K562 (cell line): ENCODE data around the gene AMBRA1. TPM values are rescaled to one million over a fixed set of nuclear protein-coding genes. Genes with fewer than 3 reads are reported as not detected.

Experiments used
- BRCA1 ChIP-seq, 2 experiments: fragments of 450-650 bp in 1 of 2; sonication (generic) in 1 of 2; formaldehyde crosslinking in 1 of 2; IDR thresholded peaks; 2 replicates each; pipeline versions ENCODE4 v1.5.0 to v1.6.1; 2017 to 2020; ENCODE audit warnings: mild to moderate bottlenecking in 1 of 2, missing genetic modification reagents in 1 of 2
- CHAMP1 ChIP-seq: fragments of 450-650 bp; IDR thresholded peaks from 2 replicates; pipeline ENCODE4 v1.6.1; 2016; ENCODE audit warnings: mild to moderate bottlenecking
- COPS2 ChIP-seq: fragments of 450-650 bp; conservative IDR thresholded peaks from 2 replicates; pipeline ENCODE4 v1.6.1; 2016; ENCODE audit warnings: mild to moderate bottlenecking, moderate library complexity
- CREB3 ChIP-seq: fragments of 450-650 bp; conservative IDR thresholded peaks from 2 replicates; pipeline ENCODE4 v1.6.1; 2016; ENCODE audit warnings: missing genetic modification characterization, low read depth, mild to moderate bottlenecking, missing compliant biosample characterization, moderate library complexity
- CTCF ChIP-seq, 3 experiments: IDR thresholded peaks in 2 of 3; conservative IDR thresholded peaks in 1 of 3; 2 replicates each; pipeline ENCODE4 v1.5.1; 2011 to 2012; ENCODE audit warnings: low read length in 3 of 3, mild to moderate bottlenecking in 3 of 3, control low read depth in 2 of 3, improper control_type of control experiment in 1 of 3, inconsistent platforms in 1 of 3, low read depth in 1 of 3, mixed read lengths in 1 of 3, moderate library complexity in 1 of 3; ENCODE audit not compliant: insufficient read depth in 2 of 3
- CXXC5 ChIP-seq: fragments of 250-450 bp; sonication (Bioruptor Pico); IDR thresholded peaks from 2 replicates; pipeline ENCODE4 v1.8.0; 2022; ENCODE audit warnings: inconsistent platforms, mild to moderate bottlenecking, moderate library complexity
- DPF2 ChIP-seq: fragments of 450-650 bp; IDR thresholded peaks from 2 replicates; pipeline ENCODE4 v1.6.1; 2016
- E2F3 ChIP-seq: fragments of 250-450 bp; sonication (Bioruptor Pico); IDR thresholded peaks from 2 replicates; pipeline ENCODE4 v1.4.0; 2020; ENCODE audit warnings: mild to moderate bottlenecking
- ELF4 ChIP-seq: fragments of 450-650 bp; formaldehyde crosslinking; IDR thresholded peaks from 2 replicates; pipeline ENCODE4 v1.4.0; 2022; ENCODE audit warnings: missing genetic modification characterization
- EP400 ChIP-seq: fragments of 450-650 bp; IDR thresholded peaks from 2 replicates; pipeline ENCODE4 v1.6.1; 2017; ENCODE audit warnings: antibody characterized with exemption, mild to moderate bottlenecking, moderate library complexity
- ID3 ChIP-seq, 2 experiments: fragments of 250-450 bp in 1 of 2; fragments of 450-650 bp in 1 of 2; sonication (Bioruptor Pico) in 1 of 2; IDR thresholded peaks; 2 replicates each; pipeline versions ENCODE4 v1.6.1 to v1.8.0; 2016 to 2021; ENCODE audit warnings: mild to moderate bottlenecking in 2 of 2, moderate library complexity in 2 of 2, missing compliant biosample characterization in 1 of 2, missing genetic modification characterization in 1 of 2
- MECOM ChIP-seq: fragments of 250-450 bp; sonication (Bioruptor Pico); IDR thresholded peaks from 2 replicates; pipeline ENCODE4 v1.8.0; 2022; ENCODE audit warnings: inconsistent platforms
- MEF2A ChIP-seq: IDR thresholded peaks from 2 replicates; pipeline ENCODE4 v1.6.1; 2011; ENCODE audit warnings: low read depth, mild to moderate bottlenecking, low read length, moderate library complexity; ENCODE audit not compliant: control insufficient read depth
- MNT ChIP-seq, 2 experiments: fragments of 450-650 bp; conservative IDR thresholded peaks; 2 replicates each; pipeline ENCODE4 v1.6.1; 2017; ENCODE audit warnings: mild to moderate bottlenecking in 2 of 2, moderate library complexity in 2 of 2
- RB1 ChIP-seq: fragments of 450-650 bp; IDR thresholded peaks from 2 replicates; pipeline ENCODE4 v1.6.1; 2017; ENCODE audit warnings: low read depth, mild to moderate bottlenecking
- SAP30 ChIP-seq: fragments of 200-600 bp; sonication (generic); IDR thresholded peaks from 2 replicates; pipeline ENCODE4 v1.6.1; 2012; ENCODE audit warnings: borderline replicate concordance, low read depth, mild to moderate bottlenecking, moderate library complexity, low read length, control low read depth, inconsistent platforms; ENCODE audit not compliant: insufficient read depth, poor library complexity, severe bottlenecking
- SMARCA4 ChIP-seq: fragments of 450-650 bp; IDR thresholded peaks from 2 replicates; pipeline ENCODE4 v1.6.1; 2016
- SRSF7 ChIP-seq: fragments of 200-400 bp; formaldehyde crosslinking; optimal IDR thresholded peaks from 2 replicates; pipeline ENCODE3; 2017; ENCODE audit warnings: mild to moderate bottlenecking, low read depth, low read length
- TCF3 ChIP-seq: sonication (generic); formaldehyde crosslinking; IDR thresholded peaks from 2 replicates; pipeline ENCODE4 v1.4.0; 2020; ENCODE audit warnings: mild to moderate bottlenecking, missing genetic modification reagents
- ZFX ChIP-seq: sonication (generic); formaldehyde crosslinking; IDR thresholded peaks from 2 replicates; pipeline ENCODE4 v1.8.0; 2022; ENCODE audit warnings: mild to moderate bottlenecking, missing genetic modification reagents, moderate library complexity
- ZNF121 ChIP-seq: sonication (generic); formaldehyde crosslinking; conservative IDR thresholded peaks from 2 replicates; pipeline ENCODE4 v1.8.0; 2022; ENCODE audit warnings: missing genetic modification reagents
- ZNF174 ChIP-seq: fragments of 250-450 bp; sonication (Bioruptor Pico); IDR thresholded peaks from 2 replicates; pipeline ENCODE4 v1.4.0; 2020; ENCODE audit warnings: mild to moderate bottlenecking
- polyA plus RNA-seq, 8 experiments: library from polyadenylated mRNA; depleted of rRNA in 4 of 8; stranded (reverse) in 5 of 8; unstranded in 3 of 8; fragments of >200 nt; fragmentation: Nextera tagmentation in 2 of 8; fragmentation: Illumina TruSeq in 1 of 8; extraction: Ambion mirVana in 2 of 8; extraction: Trizol in 1 of 8; gene quantifications; 2 replicates each; pipeline versions ENCODE4 v1.2.1 to v1.2.3, GENCODE V29; 2011 to 2014; ENCODE audit warnings: inconsistent platforms in 1 of 8, missing spikeins in 1 of 8
- total RNA-seq, 7 experiments: library from RNA; depleted of rRNA in 6 of 7; stranded (reverse); fragments of >200 nt in 6 of 7; fragmentation: Illumina TruSeq in 2 of 7; extraction: Trizol in 2 of 7; gene quantifications; 2 replicates each; pipeline versions ENCODE4 v1.2.1 to v1.2.3, GENCODE V29; 2011 to 2021; ENCODE audit warnings: low replicate concordance in 1 of 7

AMBRA1 gene
- total and polyA plus RNA-seq, 9 of the 15 experiments (the other 6 are each of a cell fraction or from before 2014, with no cell fraction given) = 0.15 to 24.5 (median 13.0) TPM

- TF ChIP-seq CREB3 (tag) = 0 out of 2 replicates have a peak, but pooled peaks have one; percentile 28
- no peak for TF ChIP-seq CHAMP1
- no peak for TF ChIP-seq ID3 (CRISPR knock-in tag; IDR thresholded peaks at IDR 0.05)
- TF ChIP-seq ID3 (tag; IDR thresholded peaks at IDR 0.05) = no peak
- no peak for TF ChIP-seq ZFX (CRISPR knock-in tag)
- TF ChIP-seq SAP30 = no peak
- 0 out of 2 replicates have a peak, but pooled peaks have one; percentile 23 for TF ChIP-seq MECOM
- peak; percentile 81 to 86 for TF ChIP-seq MNT (conservative IDR thresholded peaks at IDR 0.05)
- peak; percentile 63 for TF ChIP-seq DPF2
- TF ChIP-seq CTCF (IDR thresholded peaks at IDR 0.05 in 2 of 3, conservative IDR thresholded peaks at IDR 0.05 in 1 of 3; ENCODE audit: insufficient read depth in 2 of 3, low read depth in 1 of 3, low read length in 3 of 3) = no peak
- TF ChIP-seq SMARCA4 = peak; percentile 53
- TF ChIP-seq ZNF174 (CRISPR knock-in tag) = no peak
- peak; percentile 76 for TF ChIP-seq EP400
- no peak for TF ChIP-seq BRCA1 (IDR thresholded peaks at IDR 0.05)
- TF ChIP-seq BRCA1 (CRISPR knock-in tag; IDR thresholded peaks at IDR 0.05) = no peak
- TF ChIP-seq E2F3 (CRISPR knock-in tag) = no peak
- TF ChIP-seq MEF2A = no peak
- TF ChIP-seq CXXC5 = peak; percentile 65
- no peak for TF ChIP-seq SRSF7
- TF ChIP-seq TCF3 (CRISPR knock-in tag) = peak; percentile 27; the same call in 1 of the 2 replicates
- TF ChIP-seq COPS2 = no peak
- no peak; the same call in 1 of the 2 replicates for TF ChIP-seq RB1
- TF ChIP-seq ELF4 = no peak
- TF ChIP-seq ZNF121 (CRISPR knock-in tag) = no peak
Measured at GRCh38 chr11:46557684-46558151, 36.1 kb downstream of the AMBRA1 start (continued).
